ENCODE data around the gene HLA-DQB1. TPM values are rescaled to one million over a fixed set of nuclear protein-coding genes. Genes with fewer than 3 reads are reported as not detected.

HLA-DQB1 gene
- total and polyA plus RNA-seq, 12 donors, result 6.2 to 81.2 (median 15.5) TPM

GRCh38 chr6:32622545-32623401, 43.7 kb downstream of the HLA-DQB1 start:
- TF ChIP-seq CTCF (IDR thresholded peaks at IDR 0.05), result peak in 8 of 9 donors; percentile 15 to 67 (median 34)
- WGBS, 2 donors, result 0% methylated on average over 1 of the region's 1 CpG
- Histone ChIP-seq H3K27me3 (no peaks in the 10 kb centered on the region), H3K4me1 (peaks cover 0 to 18% (median 0%) of the 10 kb centered on the region in 9 donors), H3K36me3 (no peaks in the 10 kb centered on the region), H3K4me3 (no peak overlapping the region), H3K9me3 (peaks cover 0 to 11% (median 2%) of the 10 kb centered on the region in 11 donors), H3K27ac (peak overlapping the region in 1 of 10 donors; percentile 77)
- peak in 7 of 8 donors; percentile 67 to 94 (median 81) for ATAC-seq
- intact Hi-C loops (cut with DNase I), result loop anchor here in 4 of 10 donors (2.0 to 10.0 kb wide), 4 partner anchors 62 to 80 kb away; no protein-coding TSS in a partner anchor
- peak in 1 of 2 donors; percentile 22 for DNase-seq

- Histone ChIP-seq H3K27ac (no peak overlapping the region), H3K4me1 (peaks cover 0 to 18% (median 0%) of the 10 kb centered on the region in 9 donors), H3K36me3 (no peaks in the 10 kb centered on the region), H3K27me3 (no peaks in the 10 kb centered on the region), H3K4me3 (no peak overlapping the region), H3K9me3 (peaks cover 0 to 22% (median 5%) of the 10 kb centered on the region in 11 donors)
- no peak for TF ChIP-seq CTCF (IDR thresholded peaks at IDR 0.05)
- ATAC-seq (no peak), DNase-seq (no peak)
- intact Hi-C loops (cut with DNase I), result loop anchor here in 3 of 10 donors (5.0 to 10.0 kb wide), 3 partner anchors 63 to 81 kb away; no protein-coding TSS in a partner anchor
- 36 to 41% methylated on average over 3 of the region's 3 CpGs for WGBS, 2 donors
Observed at GRCh38 chr6:32621372-32621771, 45.1 kb downstream of the HLA-DQB1 start.

- WGBS, 2 donors, result 46 to 59% methylated on average over 1 of the region's 1 CpG
- Histone ChIP-seq H3K4me1 (peaks cover 0 to 6% (median 0%) of the 10 kb centered on the region in 9 donors), H3K27ac (no peak overlapping the region), H3K9me3 (peaks cover 0 to 22% (median 5%) of the 10 kb centered on the region in 11 donors), H3K4me3 (no peak overlapping the region), H3K36me3 (no peaks in the 10 kb centered on the region), H3K27me3 (no peaks in the 10 kb centered on the region)
- intact Hi-C loops (cut with DNase I), result loop anchor here in 1 of 10 donors (10.0 kb wide), 1 partner anchor 183 kb away; the partner anchor contains the start of gene HLA-DRA
- TF ChIP-seq CTCF (IDR thresholded peaks at IDR 0.05), result no peak
- ATAC-seq, result no peak
- no peak for DNase-seq
Observed at GRCh38 chr6:32617751-32618150, 48.7 kb downstream of the HLA-DQB1 start.

- DNase-seq (no peak), ATAC-seq (no peak)
- 33 to 34% methylated on average over 3 of the region's 3 CpGs for WGBS, 2 donors
- Histone ChIP-seq H3K4me3 (no peak overlapping the region), H3K9me3 (peaks cover 0 to 22% (median 5%) of the 10 kb centered on the region in 11 donors), H3K27ac (no peak overlapping the region), H3K27me3 (no peaks in the 10 kb centered on the region), H3K36me3 (no peaks in the 10 kb centered on the region), H3K4me1 (peaks cover 0 to 5% (median 0%) of the 10 kb centered on the region in 9 donors)
- TF ChIP-seq CTCF (IDR thresholded peaks at IDR 0.05), result no peak
- intact Hi-C loops (cut with DNase I), result loop anchor here in 1 of 10 donors (10.0 kb wide), 1 partner anchor 181 kb away; the partner anchor contains the start of gene HLA-DRA
Observed at GRCh38 chr6:32615885-32616532, 50.4 kb downstream of the HLA-DQB1 start.

Measured in heart right ventricle (tissue), 16 donors.